GM10266 (cell line): ENCODE results near the gene ORC2.

ENCODE experiments used
- DNase-seq: peaks from one replicate; pipeline ENCODE4 v3.0.0; 2012; ENCODE audit errors: extremely low spot score
- TF ChIP-seq, protein P1 (sequence below): IDR thresholded peaks from 2 replicates; pipeline ENCODE4 v1.5.1; 2012; ENCODE audit warnings: mild to moderate bottlenecking, low read depth; ENCODE audit not compliant: control insufficient read depth, insufficient read depth; ENCODE audit errors: missing control alignments

The ORC2 gene

GRCh38 chr2:200930947-200931626 is 32.4 kb downstream of the ORC2 start:
- TF ChIP-seq, protein P1, sequence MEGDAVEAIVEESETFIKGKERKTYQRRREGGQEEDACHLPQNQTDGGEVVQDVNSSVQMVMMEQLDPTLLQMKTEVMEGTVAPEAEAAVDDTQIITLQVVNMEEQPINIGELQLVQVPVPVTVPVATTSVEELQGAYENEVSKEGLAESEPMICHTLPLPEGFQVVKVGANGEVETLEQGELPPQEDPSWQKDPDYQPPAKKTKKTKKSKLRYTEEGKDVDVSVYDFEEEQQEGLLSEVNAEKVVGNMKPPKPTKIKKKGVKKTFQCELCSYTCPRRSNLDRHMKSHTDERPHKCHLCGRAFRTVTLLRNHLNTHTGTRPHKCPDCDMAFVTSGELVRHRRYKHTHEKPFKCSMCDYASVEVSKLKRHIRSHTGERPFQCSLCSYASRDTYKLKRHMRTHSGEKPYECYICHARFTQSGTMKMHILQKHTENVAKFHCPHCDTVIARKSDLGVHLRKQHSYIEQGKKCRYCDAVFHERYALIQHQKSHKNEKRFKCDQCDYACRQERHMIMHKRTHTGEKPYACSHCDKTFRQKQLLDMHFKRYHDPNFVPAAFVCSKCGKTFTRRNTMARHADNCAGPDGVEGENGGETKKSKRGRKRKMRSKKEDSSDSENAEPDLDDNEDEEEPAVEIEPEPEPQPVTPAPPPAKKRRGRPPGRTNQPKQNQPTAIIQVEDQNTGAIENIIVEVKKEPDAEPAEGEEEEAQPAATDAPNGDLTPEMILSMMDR: no peak
- DNase-seq: no peak

- TF ChIP-seq, protein P1: no peak
- no peak for DNase-seq
These were observed 33.9 kb downstream of the ORC2 start for GRCh38 chr2:200929334-200930249.

DNA sequence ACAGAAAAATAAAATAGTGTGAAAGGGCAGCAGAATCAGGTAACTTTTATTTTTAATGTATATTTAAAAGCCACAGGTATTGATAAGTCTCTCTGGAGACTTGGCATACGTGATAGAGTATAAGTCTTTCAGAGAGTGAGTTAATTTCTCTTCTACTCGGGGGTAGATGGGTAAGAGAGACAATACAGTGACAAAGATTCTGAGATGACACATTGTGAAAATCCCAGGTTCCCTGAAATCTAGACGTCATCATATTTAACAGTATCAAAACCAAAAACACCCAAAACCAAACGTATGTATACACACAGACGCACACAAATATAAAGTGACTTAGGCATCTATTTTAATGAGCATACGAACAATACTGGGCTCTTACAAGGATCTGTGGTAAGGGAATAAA is 41.0 kb downstream of the ORC2 start:
- DNase-seq: no peak
- TF ChIP-seq, protein P1: no peak

DNA sequence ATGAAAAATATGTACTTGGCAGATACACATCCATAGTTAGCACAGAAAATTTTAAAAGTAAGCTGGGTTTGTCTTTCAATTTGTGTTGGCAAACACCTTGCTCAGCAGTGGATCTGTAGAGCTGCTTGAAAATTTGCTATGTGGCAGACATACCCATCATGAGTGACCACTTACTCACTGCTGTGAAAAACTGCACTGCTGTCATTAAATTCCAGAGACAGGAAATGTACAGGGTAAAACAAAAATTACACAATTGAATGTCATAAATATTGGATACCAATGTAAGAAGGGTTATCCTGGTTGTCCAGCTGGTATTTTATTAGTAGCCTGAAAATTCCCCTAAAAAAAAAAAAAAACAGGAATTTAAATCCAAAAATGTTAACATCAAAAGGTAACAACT is 49.8 kb downstream of the ORC2 start:
- DNase-seq: no peak
- TF ChIP-seq, protein P1: no peak

DNA sequence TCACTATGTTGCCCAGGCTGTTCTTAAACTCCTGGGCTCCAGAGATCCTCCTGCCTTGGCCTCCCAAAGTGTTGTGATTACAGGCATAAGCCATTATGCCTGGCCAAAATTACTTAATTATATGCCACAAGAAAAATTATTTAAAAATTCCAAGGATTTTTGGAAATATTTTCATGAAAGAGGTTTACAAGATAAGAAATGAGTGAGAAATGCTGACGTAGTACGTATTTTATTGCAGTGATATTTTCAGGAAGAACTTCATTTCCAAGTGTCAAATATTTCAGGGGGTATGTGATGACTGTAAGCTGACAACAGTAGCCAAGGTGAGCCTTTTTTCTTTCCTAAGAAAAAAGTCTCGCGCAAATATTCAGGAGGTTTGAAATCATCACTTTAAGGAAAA is 53.5 kb downstream of the ORC2 start:
- DNase-seq: no peak
- TF ChIP-seq, protein P1: no peak

GRCh38 chr2:200905618-200906296 is 57.7 kb downstream of the ORC2 start:
- TF ChIP-seq, protein P1: peak; percentile 87
- peak; percentile 44 for DNase-seq
